Activated CD8-positive, alpha-beta memory T cell treated with anti-CD3 and anti-CD28 coated beads, Interleukin-2, amount 50 U/mL, for 24 hours (primary cell): ENCODE results near the gene WDR93.
"Not testable (repeated sequence)": the region's sequence is repeated elsewhere in the genome, so short reads cannot be mapped to it uniquely, and the experiment has no call there.

Source experiments
- DNase-seq: peaks from one replicate; pipeline ENCODE4 v3.0.0-alpha.2; 2020; ENCODE audit errors: extremely low read depth

Gene WDR93

GRCh38 chr15:89769366-89769765 is 78.8 kb downstream of the WDR93 start:
- no peak for DNase-seq

GRCh38 chr15:89770041-89770440 is 79.4 kb downstream of the WDR93 start:
- DNase-seq = no peak

GRCh38 chr15:89772932-89773583 is 82.4 kb downstream of the WDR93 start:
- DNase-seq = no peak

- no peak for DNase-seq
Measured at GRCh38 chr15:89774492-89774891, 83.9 kb downstream of the WDR93 start.

GRCh38 chr15:89775815-89776214 is 85.2 kb downstream of the WDR93 start:
- no peak for DNase-seq

GRCh38 chr15:89776274-89777072 is 85.9 kb downstream of the WDR93 start, which contains the start of gene MESP2:
Gene MESP2, plus strand, starts transcription at chr15:89776332. Its CDS starts 26 bp downstream, at chr15:89776358.
- no peak for DNase-seq

DNA sequence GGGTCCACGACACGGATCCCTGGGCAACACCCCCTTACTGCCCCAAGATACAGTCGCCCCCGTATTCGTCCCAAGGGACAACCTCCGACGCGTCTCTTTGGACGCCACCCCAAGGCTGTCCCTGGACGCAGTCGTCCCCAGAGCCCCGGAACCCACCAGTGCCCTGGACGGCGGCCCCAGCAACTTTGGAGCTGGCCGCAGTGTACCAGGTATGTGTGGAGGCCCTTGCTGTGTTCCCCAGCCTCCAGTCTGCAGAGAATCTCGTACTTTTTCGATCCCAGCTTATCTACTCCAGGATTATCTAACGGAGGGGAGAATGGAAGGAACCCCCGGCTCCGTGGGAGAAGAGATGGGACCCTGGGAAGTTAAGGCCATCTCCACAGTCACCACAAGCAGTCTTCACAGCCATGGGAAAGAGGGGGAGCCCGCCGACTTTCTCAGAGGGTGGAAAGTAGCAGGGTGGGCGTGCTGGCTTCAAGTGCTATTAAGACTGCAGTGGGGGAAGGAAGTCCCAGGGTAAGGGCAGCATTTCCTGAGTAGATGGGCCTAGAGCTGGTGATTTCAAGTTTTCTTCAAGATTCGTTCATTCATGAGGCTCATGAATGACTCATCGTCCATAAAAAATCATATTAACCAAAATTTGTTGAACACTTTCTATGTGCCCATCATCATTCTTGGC is 86.6 kb downstream of the WDR93 start:
- DNase-seq = no peak

- no peak for DNase-seq
Measured at GRCh38 chr15:89777782-89778380, 87.3 kb downstream of the WDR93 start.

GRCh38 chr15:89778861-89779260 is 88.2 kb downstream of the WDR93 start:
- DNase-seq = no peak

DNA sequence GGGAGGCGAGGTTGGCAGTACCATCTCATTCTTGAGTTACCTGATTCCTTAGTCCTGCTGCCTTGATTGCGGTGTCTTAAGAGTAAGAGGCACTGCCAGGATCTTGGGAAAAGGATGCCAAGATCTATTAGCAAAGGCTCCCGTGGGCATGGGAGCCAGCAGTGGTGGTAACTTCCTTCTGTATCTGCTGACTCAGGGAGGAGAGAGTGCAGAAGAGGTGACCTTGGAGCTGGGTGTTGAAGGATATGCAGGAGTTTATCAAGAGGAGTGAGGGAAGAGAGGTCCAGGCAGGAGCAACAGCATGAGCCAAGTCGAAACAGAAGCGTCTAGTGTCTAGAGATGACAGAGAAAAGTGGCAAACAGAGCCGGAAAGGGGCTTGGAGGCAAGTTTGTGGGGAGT is 90.0 kb downstream of the WDR93 start:
- no peak for DNase-seq

DNA sequence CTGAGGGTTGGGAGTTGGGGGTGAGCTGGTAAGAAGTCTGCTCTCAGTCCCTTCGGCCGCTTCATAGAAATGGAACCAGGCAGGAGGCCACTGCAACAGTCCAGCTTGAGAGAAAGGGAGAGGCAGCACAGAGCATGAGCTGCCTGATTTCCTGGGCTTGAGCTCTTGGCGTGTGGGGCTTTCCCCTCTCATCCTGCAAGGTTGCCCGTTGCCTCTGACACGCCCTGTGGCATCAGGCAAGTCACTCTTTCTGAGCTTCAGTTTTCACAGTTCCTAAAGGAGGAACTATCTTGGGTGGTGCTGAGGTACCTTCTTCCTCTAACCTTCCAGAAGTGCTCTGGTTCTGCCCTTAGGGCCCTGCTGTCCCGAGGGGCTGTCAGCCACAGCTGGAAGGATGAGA is 90.4 kb downstream of the WDR93 start:
- DNase-seq = no peak

DNA sequence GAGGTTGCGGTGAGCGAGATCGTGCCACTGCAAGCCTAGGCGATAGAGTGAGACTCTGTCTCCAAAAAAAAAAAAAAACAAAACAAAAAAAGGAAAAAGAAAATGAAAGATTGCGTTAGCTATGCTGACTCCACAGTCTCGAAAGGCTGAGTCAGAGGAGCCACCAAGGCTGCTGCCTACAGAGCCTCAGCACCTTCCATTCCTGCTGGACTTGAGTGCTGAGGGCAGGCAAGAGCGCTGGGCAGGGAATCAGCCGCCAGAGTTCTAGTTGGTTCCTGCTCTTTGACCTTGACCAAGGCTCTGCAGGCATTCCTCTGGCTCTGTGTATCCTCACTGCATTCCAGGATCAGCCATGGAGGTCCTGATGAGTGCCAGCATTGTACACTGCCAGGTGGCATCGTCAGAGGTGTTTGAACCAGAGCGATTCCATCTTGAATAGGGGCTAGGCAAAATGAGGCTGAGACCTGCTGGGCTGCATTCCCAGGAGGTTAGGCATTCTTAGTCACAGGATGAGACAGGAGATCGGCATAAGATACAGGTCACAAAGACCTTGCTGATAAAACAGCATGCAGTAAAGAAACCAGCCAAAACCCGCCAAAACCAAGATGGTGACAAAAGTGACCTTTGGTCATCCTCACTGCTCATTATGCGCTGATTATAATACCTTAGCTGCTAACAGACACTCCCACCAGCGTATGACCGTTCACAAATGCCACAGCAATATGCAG is 91.4 kb downstream of the WDR93 start:
- DNase-seq = no peak

DNA sequence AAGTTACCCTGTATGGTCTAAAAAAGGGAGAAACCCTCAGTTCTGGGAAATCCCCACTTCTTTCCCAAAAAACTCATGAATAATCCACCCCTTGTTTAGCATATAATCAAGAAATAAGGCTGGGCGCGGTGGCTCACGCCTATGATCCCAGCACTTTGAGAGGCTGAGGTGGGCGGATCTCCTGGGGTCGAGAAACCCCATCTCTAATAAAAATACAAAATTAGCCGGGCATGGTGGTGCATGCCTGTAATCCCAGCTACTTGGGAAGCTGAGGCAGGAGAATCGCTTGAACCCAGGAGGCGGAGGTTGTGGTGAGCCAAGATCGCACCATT is 92.0 kb downstream of the WDR93 start:
- not testable (repeated sequence) for DNase-seq

DNA sequence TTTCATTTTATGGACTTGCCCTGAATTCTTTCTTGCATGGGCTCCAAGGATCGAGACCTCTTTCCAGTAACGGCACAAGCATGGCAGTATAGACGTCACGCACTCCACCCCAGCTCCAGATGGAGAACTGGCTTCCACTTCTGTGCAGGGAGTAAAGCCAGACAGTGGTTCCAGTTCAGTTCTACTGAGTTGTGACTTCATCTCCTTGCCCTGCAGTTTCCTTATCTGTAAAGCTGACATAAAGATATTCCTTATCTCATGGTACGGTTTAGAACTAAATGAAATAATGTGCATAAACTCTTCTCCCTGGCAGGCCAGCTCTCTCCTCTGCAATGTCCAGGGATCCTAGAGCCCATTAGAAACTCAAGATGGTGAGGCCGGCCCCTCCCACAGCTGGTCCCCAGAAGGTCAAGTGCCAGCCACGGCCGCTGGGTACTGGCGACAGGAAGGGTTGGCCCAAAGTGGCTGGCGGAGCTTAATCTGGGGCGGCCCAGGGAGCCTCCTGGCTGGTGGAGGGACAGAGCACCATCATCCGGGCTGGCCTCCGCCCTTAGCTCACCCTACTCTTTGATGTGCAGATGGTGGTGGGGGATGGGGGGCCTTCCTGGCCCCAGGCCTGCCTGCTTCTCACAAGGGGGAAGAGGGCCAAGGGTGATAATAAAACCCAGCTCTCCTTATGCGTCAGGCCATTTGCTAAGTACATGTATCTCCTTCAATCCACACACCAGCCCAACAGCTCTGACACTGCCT is 92.7 kb downstream of the WDR93 start:
- no peak for DNase-seq

DNA sequence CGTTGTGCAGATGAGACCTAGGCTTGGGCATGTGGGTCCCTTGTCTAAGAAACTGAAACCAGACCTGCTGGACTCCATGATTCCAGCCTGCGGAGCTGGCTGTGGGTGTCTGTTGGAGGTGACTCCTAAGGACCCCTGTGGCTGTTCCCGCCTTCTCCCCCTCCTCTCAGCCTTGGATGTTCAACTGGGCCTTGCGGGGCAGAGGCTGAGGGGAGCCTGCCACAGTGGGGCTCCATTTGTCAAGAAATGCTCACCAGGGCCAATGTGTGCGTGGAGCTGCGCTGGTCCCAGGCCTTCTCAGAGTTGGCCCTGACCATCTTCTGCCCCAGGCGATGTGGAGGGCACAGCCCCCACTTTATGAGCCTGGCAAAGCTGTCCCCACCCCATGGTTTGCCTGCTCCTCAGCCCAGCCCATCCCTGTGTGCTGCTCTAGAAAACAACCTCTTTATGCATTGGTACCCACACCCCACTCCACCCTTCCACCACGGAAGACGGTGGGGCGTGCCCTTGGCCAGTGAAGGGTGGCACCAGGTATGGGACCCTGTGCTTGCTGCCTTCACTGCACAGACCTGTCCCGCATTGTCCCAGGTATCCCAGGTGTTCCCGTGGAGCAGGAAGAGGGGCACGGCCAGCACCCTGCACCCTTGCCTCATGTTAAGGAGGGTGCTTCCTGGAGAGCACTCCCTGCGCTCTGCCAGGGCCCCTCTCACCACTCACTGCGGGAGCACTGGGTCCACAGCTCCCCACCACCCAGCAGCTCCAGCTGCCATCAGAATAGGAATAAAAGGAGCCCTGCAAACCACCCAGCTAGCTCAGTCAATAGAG is 93.5 kb downstream of the WDR93 start:
- DNase-seq = no peak

GRCh38 chr15:89784686-89784960 is 94.0 kb downstream of the WDR93 start:
- DNase-seq = no peak

- no peak for DNase-seq
Measured at GRCh38 chr15:89785064-89785773, 94.6 kb downstream of the WDR93 start.

DNA sequence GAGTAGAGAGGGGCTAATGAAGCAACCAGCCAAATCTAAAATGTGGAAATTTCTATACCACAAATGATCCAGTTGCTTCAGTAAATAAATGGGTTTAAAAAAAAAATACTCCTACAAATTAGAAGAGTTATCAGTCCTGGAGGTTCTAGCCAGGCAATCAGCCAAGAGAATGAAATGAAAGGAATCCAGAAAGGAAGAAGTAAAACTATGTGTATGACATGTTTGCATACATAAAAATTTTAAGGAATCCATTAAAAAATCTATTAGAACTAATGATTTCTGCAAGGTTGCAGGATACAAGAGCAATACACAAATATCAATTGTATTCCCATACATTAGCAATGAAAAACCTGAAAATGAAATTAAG is 95.1 kb downstream of the WDR93 start:
- DNase-seq = no peak

DNA sequence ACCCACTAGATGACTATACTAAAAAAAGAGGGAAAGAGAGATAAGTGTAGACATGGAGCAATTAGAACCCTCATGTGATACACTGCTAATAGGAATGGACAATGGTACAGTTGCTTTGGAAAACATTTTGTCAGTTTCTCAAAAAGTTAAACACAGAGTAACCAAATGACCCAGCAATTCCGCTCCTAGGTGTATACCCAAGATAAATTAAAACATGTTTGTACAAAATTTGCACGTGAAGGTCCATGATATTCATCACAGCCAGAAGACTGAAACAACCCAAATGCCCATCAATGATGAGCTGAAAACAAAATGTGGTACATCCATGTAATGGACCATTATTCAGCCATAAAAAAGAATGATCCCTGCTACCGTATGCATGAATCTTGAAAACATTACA is 97.3 kb downstream of the WDR93 start:
- no peak for DNase-seq

DNA sequence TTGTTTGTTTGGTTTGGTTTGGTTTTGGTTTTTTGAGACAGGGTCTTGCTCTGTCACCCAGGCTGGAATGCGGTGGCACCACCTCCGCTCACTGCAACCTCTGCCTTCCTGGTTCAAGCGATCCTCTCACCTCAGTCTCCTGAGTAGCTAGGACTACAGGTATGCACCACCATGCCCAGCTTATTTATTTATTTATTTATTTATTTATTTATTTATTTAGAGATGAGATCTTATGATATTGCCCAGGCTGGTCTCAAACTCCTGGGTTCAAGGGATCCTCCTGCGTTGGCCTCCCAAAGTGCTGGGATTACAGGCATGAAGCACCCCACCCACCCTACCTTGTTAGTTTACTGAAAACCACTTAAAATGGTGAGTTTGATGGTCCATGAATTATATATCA is 98.0 kb downstream of the WDR93 start:
- not testable (repeated sequence) for DNase-seq
